H1 (cell line): Measurements from ENCODE around the gene LCP1. TPM values are rescaled to one million over a fixed set of nuclear protein-coding genes. Genes with fewer than 3 reads are reported as not detected.

ENCODE experiments used
- CTCF ChIA-PET: fragments of 300-600 bp; sonication (Branson Sonifier 250); formaldehyde crosslinking; loops from one replicate; lab custom pipeline; 2021; ENCODE audit not compliant: partially characterized antibody; lab: Charles Lee
- POLR2A ChIA-PET: fragments of 300-600 bp; sonication (Branson Sonifier 250); formaldehyde crosslinking; loops from one replicate; lab custom pipeline; 2021; ENCODE audit warnings: inconsistent platforms; ENCODE audit not compliant: partially characterized antibody; lab: Charles Lee
- DNase-seq, 2 experiments: peaks; one replicate each; pipeline versions ENCODE4 v3.0.0 to v3.0.0-alpha.2; 2010 to 2022; ENCODE audit warnings: low spot score in 2 of 2, low read depth in 1 of 2, mixed read lengths in 1 of 2
- FAIRE-seq: peaks from 2 replicates; lab custom pipeline; 2011; peaks lifted over from hg19 to GRCh38; lab: Jason Lieb, UNC
- H2AFZ ChIP-seq: 2 replicates; pipeline ENCODE4 v1.8.1; 2012; ENCODE audit warnings: low read length, inconsistent platforms
- H2AK5ac ChIP-seq: 2 replicates; pipeline ENCODE4 v1.6.1; 2013; ENCODE audit warnings: low read depth, low read length
- H2BK120ac ChIP-seq: replicated peaks from 2 replicates; pipeline ENCODE3; 2013; ENCODE audit warnings: low read depth, low read length, inconsistent platforms
- H2BK12ac ChIP-seq: 2 replicates; pipeline ENCODE4 v1.6.1; 2013; ENCODE audit warnings: low read depth, low read length
- H2BK15ac ChIP-seq: 2 replicates; pipeline ENCODE4 v1.6.1; 2013; ENCODE audit warnings: low read length
- H2BK20ac ChIP-seq: 2 replicates; pipeline ENCODE4 v1.6.1; 2013; ENCODE audit warnings: low read length
- H2BK5ac ChIP-seq: 2 replicates; pipeline ENCODE4 v1.6.1; 2013; ENCODE audit warnings: low read depth, low read length
- H3K14ac ChIP-seq: 2 replicates; pipeline ENCODE4 v1.6.1; 2013; ENCODE audit warnings: inconsistent platforms; ENCODE audit not compliant: insufficient read length
- H3K18ac ChIP-seq: 2 replicates; pipeline ENCODE4 v1.6.1; 2013; ENCODE audit warnings: low read length; ENCODE audit errors: extremely low read depth
- H3K23ac ChIP-seq: 2 replicates; pipeline ENCODE4 v1.6.1; 2013; ENCODE audit warnings: inconsistent platforms; ENCODE audit not compliant: insufficient read length
- H3K23me2 ChIP-seq: 2 replicates; pipeline ENCODE4 v1.6.1; 2013; ENCODE audit warnings: low read depth, low read length
- H3K27ac ChIP-seq: 2 replicates; pipeline ENCODE4 v1.6.1; 2011; ENCODE audit warnings: low read depth, low read length, inconsistent platforms
- H3K27me3 ChIP-seq, 4 experiments: replicated peaks in 1 of 4; 1 replicate in 1 of 4; 2 replicates in 3 of 4; pipeline versions ENCODE4 v1.6.1 to v1.8.1; 2011 to 2013; ENCODE audit warnings: low read length in 3 of 4, mild to moderate bottlenecking in 3 of 4, inconsistent platforms in 2 of 4, mixed read lengths in 2 of 4, moderate library complexity in 1 of 4; ENCODE audit not compliant: control insufficient read depth in 3 of 4, insufficient read depth in 3 of 4; ENCODE audit errors: extremely low read depth in 1 of 4
- H3K36me3 ChIP-seq, 4 experiments: 2 replicates each; pipeline versions ENCODE4 v1.6.1 to v1.8.1; 2011 to 2013; ENCODE audit warnings: mild to moderate bottlenecking in 4 of 4, low read length in 3 of 4, moderate library complexity in 2 of 4, control low read depth in 1 of 4, inconsistent platforms in 1 of 4; ENCODE audit not compliant: insufficient read depth in 4 of 4, control insufficient read depth in 2 of 4
- H3K4ac ChIP-seq: replicated peaks from 2 replicates; pipeline ENCODE3; 2013; ENCODE audit warnings: low read length, low read depth, mixed read lengths, inconsistent platforms; ENCODE audit not compliant: insufficient read length
- H3K4me1 ChIP-seq, 4 experiments: replicated peaks in 1 of 4; 1 replicate in 1 of 4; 2 replicates in 3 of 4; pipeline versions ENCODE4 v1.6.1 to v1.8.1; 2011 to 2013; ENCODE audit warnings: low read length in 3 of 4, inconsistent platforms in 2 of 4, mixed read lengths in 1 of 4; ENCODE audit not compliant: insufficient read depth in 4 of 4, control insufficient read depth in 3 of 4
- H3K4me2 ChIP-seq, 2 experiments: 2 replicates each; pipeline versions ENCODE4 v1.6.1 to v1.8.1; 2011 to 2013; ENCODE audit warnings: low read depth in 2 of 2, low read length in 2 of 2, control low read depth in 1 of 2, inconsistent platforms in 1 of 2, mild to moderate bottlenecking in 1 of 2; ENCODE audit not compliant: insufficient read depth in 1 of 2
- H3K4me3 ChIP-seq, 4 experiments: fragments of 200-600, 300-600 bp in 1 of 4; sonication (generic), shearing (Covaris generic), sonication (Bioruptor Twin) in 1 of 4; 2 replicates each; pipeline versions ENCODE4 v1.5.1 to v1.8.1; 2011 to 2016; ENCODE audit warnings: low read length in 4 of 4, low read depth in 3 of 4, control low read depth in 2 of 4, inconsistent platforms in 2 of 4, mild to moderate bottlenecking in 2 of 4, mixed read lengths in 1 of 4, moderate library complexity in 1 of 4; ENCODE audit not compliant: insufficient read depth in 2 of 4; ENCODE audit errors: extremely low read depth in 1 of 4
- H3K56ac ChIP-seq: replicated peaks from 2 replicates; pipeline ENCODE3; 2013; ENCODE audit warnings: low read depth, mild to moderate bottlenecking, mixed read lengths, low read length, inconsistent platforms; ENCODE audit not compliant: insufficient read length
- H3K79me1 ChIP-seq: 2 replicates; pipeline ENCODE4 v1.6.1; 2013; ENCODE audit warnings: low read depth, low read length, control low read depth
- H3K79me2 ChIP-seq, 2 experiments: 2 replicates each; pipeline versions ENCODE4 v1.6.1 to v1.8.1; 2012 to 2013; ENCODE audit warnings: low read length in 2 of 2, mild to moderate bottlenecking in 2 of 2, inconsistent platforms in 1 of 2; ENCODE audit not compliant: insufficient read depth in 2 of 2, control insufficient read depth in 1 of 2
- H3K9ac ChIP-seq, 4 experiments: replicated peaks in 1 of 4; 1 replicate in 1 of 4; 2 replicates in 3 of 4; pipeline versions ENCODE4 v1.6.1 to v1.8.1; 2011 to 2013; ENCODE audit warnings: low read depth in 3 of 4, low read length in 3 of 4, control low read depth in 2 of 4, mild to moderate bottlenecking in 2 of 4, moderate library complexity in 2 of 4, inconsistent platforms in 1 of 4; ENCODE audit errors: extremely low read depth in 1 of 4
- H3K9me3 ChIP-seq, 2 experiments: 2 replicates each; pipeline versions ENCODE4 v1.6.1 to v1.8.1; 2012 to 2013; ENCODE audit warnings: mild to moderate bottlenecking in 2 of 2, moderate library complexity in 2 of 2, control low read depth in 1 of 2, inconsistent platforms in 1 of 2, low read depth in 1 of 2, low read length in 1 of 2, mixed read lengths in 1 of 2; ENCODE audit not compliant: insufficient read depth in 2 of 2
- H4K20me1 ChIP-seq, 2 experiments: replicated peaks in 1 of 2; 2 replicates each; pipeline versions ENCODE3 to v1.8.1; 2011 to 2013; ENCODE audit warnings: inconsistent platforms in 2 of 2, low read length in 2 of 2, mild to moderate bottlenecking in 1 of 2; ENCODE audit not compliant: insufficient read depth in 2 of 2, control insufficient read depth in 1 of 2
- H4K5ac ChIP-seq: 2 replicates; pipeline ENCODE4 v1.6.1; 2013; ENCODE audit warnings: low read length, low read depth, mixed read lengths, inconsistent platforms; ENCODE audit not compliant: insufficient read length
- H4K8ac ChIP-seq: 2 replicates; pipeline ENCODE4 v1.8.0; 2013; ENCODE audit warnings: mild to moderate bottlenecking, moderate library complexity, low read length, inconsistent platforms; ENCODE audit not compliant: insufficient read depth; ENCODE audit errors: extremely low read depth
- H4K91ac ChIP-seq: replicated peaks from 2 replicates; pipeline ENCODE3; 2013; ENCODE audit warnings: low read length, mixed read lengths, inconsistent platforms; ENCODE audit not compliant: insufficient read length
- ASH2L ChIP-seq: fragments of 200-600, 300-600 bp; sonication (generic); IDR thresholded peaks from one replicate; pipeline ENCODE4 v1.7.1; 2017; ENCODE audit warnings: low read length
- CBX5 ChIP-seq: fragments of 300-800, 300-1000 bp; sonication (generic); IDR thresholded peaks from 2 replicates; pipeline ENCODE4 v1.7.1; 2016; ENCODE audit warnings: antibody characterized with exemption, low read length, low read depth
- E2F6 ChIP-seq: IDR thresholded peaks from 2 replicates; pipeline ENCODE4 v1.6.1; 2012; ENCODE audit warnings: inconsistent platforms
- EP300 ChIP-seq, 2 experiments: IDR thresholded peaks; 1 replicate in 1 of 2; 2 replicates in 1 of 2; pipeline ENCODE4 v1.6.1; 2011 to 2012; ENCODE audit warnings: low read depth in 2 of 2, low read length in 2 of 2, mild to moderate bottlenecking in 2 of 2, borderline replicate concordance in 1 of 2, inconsistent platforms in 1 of 2, moderate library complexity in 1 of 2
- YY1 ChIP-seq: IDR thresholded peaks from 2 replicates; pipeline ENCODE4 v1.6.1; 2011; ENCODE audit warnings: low read depth, mild to moderate bottlenecking, low read length
- polyA plus RNA-seq, 7 experiments: library from polyadenylated mRNA; depleted of rRNA in 3 of 7; stranded (reverse) in 5 of 7; unstranded in 2 of 7; fragments of >200 nt in 5 of 7; fragments of 200-250 nt in 2 of 7; gene quantifications; 1 replicate in 5 of 7; 2 replicates in 1 of 7; 4 replicates in 1 of 7; pipeline versions ENCODE4 v1.2.1 to v1.2.3, GENCODE V29; 2011 to 2013; ENCODE audit warnings: missing spikeins in 2 of 7, mixed read lengths in 2 of 7
- total RNA-seq: library from RNA; stranded (reverse); fragmentation: NEBNext Ultra II Directional; extraction: Animal tissue kit (Norgen Biotek cat#: 25700); gene quantifications from 2 replicates; pipeline ENCODE4 v1.2.1, GENCODE V29; 2021

LCP1 gene
- total and polyA plus RNA-seq, 2 of the 8 experiments (the other 6 are each of a cell fraction or from before 2014, with no cell fraction given), result 0.65 to 4.3 TPM

- Histone ChIP-seq H3K4me1 (peaks cover 0 to 4% (median 2%) of the 10 kb centered on the region in 4 experiments; a peak in 2 of 7 replicates), H2BK20ac (no peak overlapping the region), H3K9me3 (no peaks in the 10 kb centered on the region), H2BK5ac (no peak overlapping the region), H3K18ac (no peak overlapping the region), H3K4me3 (no peak overlapping the region), H3K14ac (no peak overlapping the region), H3K56ac (no peak overlapping the region), H2AFZ (no peak overlapping the region), H3K36me3 (no peaks in the 10 kb centered on the region), H3K9ac (no peak overlapping the region), H2AK5ac (no peak overlapping the region), H3K79me1 (no peaks in the 10 kb centered on the region), H3K4me2 (no peak overlapping the region), H2BK12ac (no peak overlapping the region), H3K79me2 (no peaks in the 10 kb centered on the region), H3K23ac (no peak overlapping the region), H3K4ac (no peak overlapping the region), H3K27ac (no peak overlapping the region), H4K8ac (no peak overlapping the region), H4K5ac (no peak overlapping the region), H3K23me2 (no peaks in the 10 kb centered on the region), H4K91ac (no peak overlapping the region), H3K27me3 (no peaks in the 10 kb centered on the region), H2BK120ac (no peak overlapping the region), H4K20me1 (no peaks in the 10 kb centered on the region), H2BK15ac (no peak overlapping the region)
- ChIA-PET CTCF (interaction anchor here (1.3 kb wide), 1 partner anchor 28 kb away, joined by 5 read pairs; no protein-coding TSS in a partner anchor), POLR2A (no interaction called here)
- no peak for FAIRE-seq
- TF ChIP-seq YY1, result no peak
- no peak for TF ChIP-seq E2F6
- TF ChIP-seq ASH2L, result no peak
- no peak for TF ChIP-seq EP300 (IDR thresholded peaks at IDR 0.05; ENCODE audit: borderline replicate concordance in 1 of 2, low read depth in 2 of 2, low read length in 2 of 2)
- no peak for TF ChIP-seq CBX5
- no peak for DNase-seq
Measured at GRCh38 chr13:46131705-46132104, 50.3 kb downstream of the LCP1 start.
